Mucosa of descending colon (tissue), 3 donors: ENCODE data around the gene HIRA. TPM values are rescaled to one million over a fixed set of nuclear protein-coding genes. Genes with fewer than 3 reads are reported as not detected.

ENCODE experiments used
- ATAC-seq: fragments of 200-7000 bp; cut with Tn5 transposase; one replicate; pipeline ENCODE4 v1.9.1; 2020; ENCODE audit warnings: mild to moderate bottlenecking, moderate library complexity
- DNase-seq, 3 donors: peaks; one replicate each; pipeline ENCODE4 v3.0.0-alpha.2; 2020
- H3K36me3 ChIP-seq: fragments of 200-600 bp; one replicate; pipeline ENCODE4 v1.8.0; 2021; ENCODE audit warnings: low read depth, mild to moderate bottlenecking
- H3K4me1 ChIP-seq: fragments of 200-600 bp; one replicate; pipeline ENCODE4 v1.8.0; 2021; ENCODE audit warnings: low read depth, mild to moderate bottlenecking
- H3K4me3 ChIP-seq: fragments of 200-600 bp; one replicate; pipeline ENCODE4 v1.8.0; 2021; ENCODE audit warnings: mild to moderate bottlenecking
- H3K9me3 ChIP-seq: fragments of 200-600 bp; one replicate; pipeline ENCODE4 v1.8.0; 2021; ENCODE audit warnings: mild to moderate bottlenecking
- CTCF ChIP-seq: fragments of 200-600 bp; IDR thresholded peaks from one replicate; pipeline ENCODE4 v1.8.0; 2022; ENCODE audit warnings: antibody characterized with exemption, mild to moderate bottlenecking
- intact Hi-C, 2 donors: fragments of 100-400 bp; cut with DNase I in 1 of 2; cut with micrococcal nuclease in 1 of 2; formaldehyde crosslinking; loops; one replicate each; pipeline versions ENCODE4 v1.11.0 to v1.11.1; 2022; cut with DNase I, micrococcal nuclease
- total RNA-seq, 3 donors: library from RNA; stranded (reverse); fragmentation: NEBNext Ultra II Directional in 2 of 3; extraction: Animal tissue kit (Norgen Biotek cat#: 25700) in 2 of 3; gene quantifications; one replicate each; pipeline versions ENCODE4 v1.2.1 to v1.2.4, GENCODE V29; 2021 to 2023
- donor health status: DM: no; HTN: no; CAD: no; lungs with moderate emphysema.
- donor health status: DM: no; HTN: no; CAD: no.
- donor health status: DM: no; HTN: yes; CAD: no.

Gene HIRA
- total RNA-seq, 3 donors from 2014 or later, result 24.0 to 35.0 (median 27.4) TPM

GRCh38 chr22:19385221-19385906 lies 46.2 kb downstream of the HIRA start:
- Histone ChIP-seq H3K36me3 (peaks cover 6% of the 10 kb centered on the region), H3K4me1 (no peaks in the 10 kb centered on the region), H3K9me3 (no peaks in the 10 kb centered on the region), H3K4me3 (no peak overlapping the region)
- no peak for DNase-seq
- intact Hi-C loops, result no loop called here
- no peak for TF ChIP-seq CTCF
- ATAC-seq, result no peak

- DNase-seq (no peak), ATAC-seq (no peak)
- H3K4me3 ChIP-seq, result no peak overlapping the region
- intact Hi-C loops, result no loop called here
- peaks cover 6% of the 10 kb centered on the region for H3K36me3 ChIP-seq
- H3K9me3 ChIP-seq, result no peaks in the 10 kb centered on the region
- no peak for TF ChIP-seq CTCF
- no peaks in the 10 kb centered on the region for H3K4me1 ChIP-seq
Observed at GRCh38 chr22:19383292-19383691, 48.2 kb downstream of the HIRA start.

- intact Hi-C loops, result no loop called here
- H3K9me3 ChIP-seq, result no peaks in the 10 kb centered on the region
- H3K4me1 ChIP-seq, result no peaks in the 10 kb centered on the region
- no peak for ATAC-seq
- no peak for DNase-seq
- no peak overlapping the region for H3K4me3 ChIP-seq
- no peak for TF ChIP-seq CTCF
- H3K36me3 ChIP-seq, result peaks cover 6% of the 10 kb centered on the region
Observed at GRCh38 chr22:19382240-19382639, 49.3 kb downstream of the HIRA start.

GRCh38 chr22:19378344-19378674 lies 53.2 kb downstream of the HIRA start:
- no peak overlapping the region for H3K4me3 ChIP-seq
- ATAC-seq (no peak), DNase-seq (no peak)
- H3K36me3 ChIP-seq, result peaks cover 3% of the 10 kb centered on the region
- H3K4me1 ChIP-seq, result no peaks in the 10 kb centered on the region
- H3K9me3 ChIP-seq, result no peaks in the 10 kb centered on the region
- intact Hi-C loops, result no loop called here
- TF ChIP-seq CTCF, result no peak

GRCh38 chr22:19377565-19378343 lies 53.8 kb downstream of the HIRA start:
- ATAC-seq (no peak), DNase-seq (no peak)
- peaks cover 3% of the 10 kb centered on the region for H3K36me3 ChIP-seq
- no peak for TF ChIP-seq CTCF
- H3K4me3 ChIP-seq, result no peak overlapping the region
- H3K9me3 ChIP-seq, result no peaks in the 10 kb centered on the region
- intact Hi-C loops, result no loop called here
- H3K4me1 ChIP-seq, result no peaks in the 10 kb centered on the region
